Neural progenitor cell (in vitro differentiated cells): ENCODE measurements around the gene KIF18B.

ENCODE experiments used
- EZH2 ChIP-seq: fragments of 200-600 bp; sonication (generic); IDR thresholded peaks from 2 replicates; pipeline ENCODE4 v1.6.1; 2017; ENCODE audit warnings: antibody characterized with exemption, mild to moderate bottlenecking, moderate library complexity
- EZH2phosphoT487 ChIP-seq: fragments of 200-600 bp; sonication (generic); IDR thresholded peaks from 2 replicates; pipeline ENCODE4 v1.6.1; 2017; ENCODE audit warnings: antibody characterized with exemption
- TF ChIP-seq, protein P1 (sequence below): fragments of 200-600 bp; sonication (generic); IDR thresholded peaks from 2 replicates; pipeline ENCODE4 v1.5.1; 2017; ENCODE audit warnings: antibody characterized with exemption, mild to moderate bottlenecking

DNA sequence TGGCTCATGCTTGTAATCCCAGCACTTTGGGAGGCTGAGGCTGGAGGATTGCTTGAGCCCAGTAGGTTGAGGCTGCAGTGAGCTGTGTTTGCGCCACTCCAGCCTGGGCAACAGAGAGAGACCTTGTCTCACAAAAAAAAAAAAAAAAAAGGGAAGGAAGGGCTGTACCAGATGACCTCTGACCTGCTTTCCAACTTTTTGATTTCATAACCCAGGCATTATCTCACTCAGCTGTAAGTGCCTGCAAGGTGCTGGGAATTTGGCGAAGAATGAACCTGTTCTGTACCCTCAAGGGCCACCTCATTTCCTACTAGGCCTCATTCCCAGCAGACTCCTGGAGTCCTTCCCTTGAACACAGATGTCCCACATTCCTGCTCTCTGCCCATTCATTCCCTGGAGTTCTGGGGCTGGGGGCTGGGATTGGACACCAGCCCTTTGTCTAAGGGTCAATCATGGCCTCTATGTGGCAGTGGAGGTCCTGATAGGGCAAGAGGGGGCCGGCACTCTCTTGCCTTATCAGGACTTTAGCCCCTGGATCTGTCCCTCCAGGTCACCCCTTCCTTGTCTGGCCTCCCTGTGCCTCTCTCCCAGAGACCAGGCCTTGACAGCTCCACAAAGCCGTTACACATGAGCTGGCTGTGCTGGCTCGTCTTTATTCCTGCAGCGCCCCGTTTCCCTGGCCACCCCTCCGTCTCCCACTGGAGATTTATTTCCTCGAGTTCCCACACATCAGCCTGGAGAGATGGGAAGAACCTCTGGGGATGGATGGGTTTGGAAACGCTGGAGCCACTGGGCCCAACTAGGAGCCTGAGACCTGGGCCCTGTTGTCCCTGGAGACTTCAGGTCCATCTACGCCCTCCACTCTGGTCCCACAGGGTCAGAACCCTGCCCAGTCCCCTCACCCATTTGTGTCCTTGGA is 31.5 kb downstream of the KIF18B start:
- TF ChIP-seq EZH2phosphoT487: no peak
- TF ChIP-seq, protein P1, sequence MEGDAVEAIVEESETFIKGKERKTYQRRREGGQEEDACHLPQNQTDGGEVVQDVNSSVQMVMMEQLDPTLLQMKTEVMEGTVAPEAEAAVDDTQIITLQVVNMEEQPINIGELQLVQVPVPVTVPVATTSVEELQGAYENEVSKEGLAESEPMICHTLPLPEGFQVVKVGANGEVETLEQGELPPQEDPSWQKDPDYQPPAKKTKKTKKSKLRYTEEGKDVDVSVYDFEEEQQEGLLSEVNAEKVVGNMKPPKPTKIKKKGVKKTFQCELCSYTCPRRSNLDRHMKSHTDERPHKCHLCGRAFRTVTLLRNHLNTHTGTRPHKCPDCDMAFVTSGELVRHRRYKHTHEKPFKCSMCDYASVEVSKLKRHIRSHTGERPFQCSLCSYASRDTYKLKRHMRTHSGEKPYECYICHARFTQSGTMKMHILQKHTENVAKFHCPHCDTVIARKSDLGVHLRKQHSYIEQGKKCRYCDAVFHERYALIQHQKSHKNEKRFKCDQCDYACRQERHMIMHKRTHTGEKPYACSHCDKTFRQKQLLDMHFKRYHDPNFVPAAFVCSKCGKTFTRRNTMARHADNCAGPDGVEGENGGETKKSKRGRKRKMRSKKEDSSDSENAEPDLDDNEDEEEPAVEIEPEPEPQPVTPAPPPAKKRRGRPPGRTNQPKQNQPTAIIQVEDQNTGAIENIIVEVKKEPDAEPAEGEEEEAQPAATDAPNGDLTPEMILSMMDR: no peak
- TF ChIP-seq EZH2: no peak
